ENCODE measurements around the gene MOB3C.

MOB3C gene

GRCh38 chr1:46603858-46604549, 12.6 kb downstream of the MOB3C start, which contains the start of gene MKNK1:
Gene MKNK1 (minus strand): TSS chr1:46604268. CDS start chr1:46583327, 20,941 bp downstream.
- peak; percentile 99 for DNase-seq

- no peak for DNase-seq
Observed at GRCh38 chr1:46603481-46603857, 13.1 kb downstream of the MOB3C start.

- no peak for DNase-seq
Observed at GRCh38 chr1:46601257-46602007, 15.2 kb downstream of the MOB3C start.

- DNase-seq, result no peak
Observed at GRCh38 chr1:46599059-46599970, 17.3 kb downstream of the MOB3C start.

GRCh38 chr1:46596846-46597245, 19.8 kb downstream of the MOB3C start:
- DNase-seq, result no peak

- DNase-seq, result no peak
Observed at GRCh38 chr1:46596036-46596435, 20.6 kb downstream of the MOB3C start.

- DNase-seq, result peak; percentile 27
Observed at GRCh38 chr1:46595127-46595526, 21.5 kb downstream of the MOB3C start.

GRCh38 chr1:46594063-46594462, 22.5 kb downstream of the MOB3C start:
- no peak for DNase-seq

- DNase-seq, result no peak
Observed at GRCh38 chr1:46592823-46593222, 23.8 kb downstream of the MOB3C start.

- DNase-seq, result no peak
Observed at GRCh38 chr1:46589529-46589928, 27.1 kb downstream of the MOB3C start.

- DNase-seq, result no peak
Observed at GRCh38 chr1:46587069-46587468, 29.5 kb downstream of the MOB3C start.

GRCh38 chr1:46585312-46585938, 31.2 kb downstream of the MOB3C start:
- no peak for DNase-seq

GRCh38 chr1:46583494-46583893, 33.1 kb downstream of the MOB3C start:
- DNase-seq, result no peak

GRCh38 chr1:46582972-46583371, 33.6 kb downstream of the MOB3C start:
- no peak for DNase-seq

- DNase-seq, result no peak
Observed at GRCh38 chr1:46581681-46582455, 34.7 kb downstream of the MOB3C start.

- no peak for DNase-seq
Observed at GRCh38 chr1:46580140-46580903, 36.3 kb downstream of the MOB3C start.

- no peak for DNase-seq
Observed at GRCh38 chr1:46577671-46578070, 38.9 kb downstream of the MOB3C start.

GRCh38 chr1:46576596-46576995, 40.0 kb downstream of the MOB3C start:
- no peak for DNase-seq

- no peak for DNase-seq
Observed at GRCh38 chr1:46575778-46576177, 40.8 kb downstream of the MOB3C start.

GRCh38 chr1:46575300-46575699, 41.3 kb downstream of the MOB3C start:
- DNase-seq, result no peak

- no peak for DNase-seq
Observed at GRCh38 chr1:46571691-46572225, 44.9 kb downstream of the MOB3C start.
